ENCODE measurements around the gene SLC38A11.

DNA sequence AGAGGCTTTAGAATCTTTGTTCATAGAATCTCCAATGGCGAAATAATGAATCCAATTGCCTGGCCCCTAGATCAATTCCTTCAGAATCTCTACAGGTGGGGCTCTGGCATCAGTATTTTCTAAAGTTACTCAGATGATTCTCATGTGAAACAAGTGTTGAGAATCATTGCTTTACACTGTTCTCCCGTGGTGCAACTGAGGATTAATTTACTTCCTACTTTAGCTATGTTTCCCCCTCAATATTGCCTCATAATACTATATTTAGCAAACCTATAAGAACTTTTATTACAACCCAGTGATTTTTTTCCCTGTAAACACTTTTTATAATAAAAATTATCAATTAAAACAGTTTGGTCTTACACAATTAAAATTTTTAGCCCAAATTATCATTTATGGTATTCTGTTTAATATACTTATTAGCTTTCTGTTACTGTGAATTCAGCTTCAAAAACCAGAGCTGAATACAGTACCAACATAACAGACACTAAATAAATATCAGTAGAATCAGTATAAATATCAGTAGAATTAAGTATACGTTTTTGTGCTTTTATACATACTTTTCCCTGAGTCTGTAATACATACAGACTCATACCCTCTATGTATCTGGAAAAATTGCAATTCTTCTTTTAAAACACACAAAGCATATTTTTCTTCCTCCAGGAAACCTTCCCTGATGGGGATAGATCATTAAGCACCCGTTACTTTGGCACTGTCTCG lies 20.8 kb downstream of the SLC38A11 start:
- TF ChIP-seq, protein P1, sequence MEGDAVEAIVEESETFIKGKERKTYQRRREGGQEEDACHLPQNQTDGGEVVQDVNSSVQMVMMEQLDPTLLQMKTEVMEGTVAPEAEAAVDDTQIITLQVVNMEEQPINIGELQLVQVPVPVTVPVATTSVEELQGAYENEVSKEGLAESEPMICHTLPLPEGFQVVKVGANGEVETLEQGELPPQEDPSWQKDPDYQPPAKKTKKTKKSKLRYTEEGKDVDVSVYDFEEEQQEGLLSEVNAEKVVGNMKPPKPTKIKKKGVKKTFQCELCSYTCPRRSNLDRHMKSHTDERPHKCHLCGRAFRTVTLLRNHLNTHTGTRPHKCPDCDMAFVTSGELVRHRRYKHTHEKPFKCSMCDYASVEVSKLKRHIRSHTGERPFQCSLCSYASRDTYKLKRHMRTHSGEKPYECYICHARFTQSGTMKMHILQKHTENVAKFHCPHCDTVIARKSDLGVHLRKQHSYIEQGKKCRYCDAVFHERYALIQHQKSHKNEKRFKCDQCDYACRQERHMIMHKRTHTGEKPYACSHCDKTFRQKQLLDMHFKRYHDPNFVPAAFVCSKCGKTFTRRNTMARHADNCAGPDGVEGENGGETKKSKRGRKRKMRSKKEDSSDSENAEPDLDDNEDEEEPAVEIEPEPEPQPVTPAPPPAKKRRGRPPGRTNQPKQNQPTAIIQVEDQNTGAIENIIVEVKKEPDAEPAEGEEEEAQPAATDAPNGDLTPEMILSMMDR (IDR thresholded peaks at IDR 0.05): no peak
- no peak for TF ChIP-seq POLR2AphosphoS5 (IDR thresholded peaks at IDR 0.05; ENCODE audit: low read depth, low read length)
- TF ChIP-seq, protein P2, sequence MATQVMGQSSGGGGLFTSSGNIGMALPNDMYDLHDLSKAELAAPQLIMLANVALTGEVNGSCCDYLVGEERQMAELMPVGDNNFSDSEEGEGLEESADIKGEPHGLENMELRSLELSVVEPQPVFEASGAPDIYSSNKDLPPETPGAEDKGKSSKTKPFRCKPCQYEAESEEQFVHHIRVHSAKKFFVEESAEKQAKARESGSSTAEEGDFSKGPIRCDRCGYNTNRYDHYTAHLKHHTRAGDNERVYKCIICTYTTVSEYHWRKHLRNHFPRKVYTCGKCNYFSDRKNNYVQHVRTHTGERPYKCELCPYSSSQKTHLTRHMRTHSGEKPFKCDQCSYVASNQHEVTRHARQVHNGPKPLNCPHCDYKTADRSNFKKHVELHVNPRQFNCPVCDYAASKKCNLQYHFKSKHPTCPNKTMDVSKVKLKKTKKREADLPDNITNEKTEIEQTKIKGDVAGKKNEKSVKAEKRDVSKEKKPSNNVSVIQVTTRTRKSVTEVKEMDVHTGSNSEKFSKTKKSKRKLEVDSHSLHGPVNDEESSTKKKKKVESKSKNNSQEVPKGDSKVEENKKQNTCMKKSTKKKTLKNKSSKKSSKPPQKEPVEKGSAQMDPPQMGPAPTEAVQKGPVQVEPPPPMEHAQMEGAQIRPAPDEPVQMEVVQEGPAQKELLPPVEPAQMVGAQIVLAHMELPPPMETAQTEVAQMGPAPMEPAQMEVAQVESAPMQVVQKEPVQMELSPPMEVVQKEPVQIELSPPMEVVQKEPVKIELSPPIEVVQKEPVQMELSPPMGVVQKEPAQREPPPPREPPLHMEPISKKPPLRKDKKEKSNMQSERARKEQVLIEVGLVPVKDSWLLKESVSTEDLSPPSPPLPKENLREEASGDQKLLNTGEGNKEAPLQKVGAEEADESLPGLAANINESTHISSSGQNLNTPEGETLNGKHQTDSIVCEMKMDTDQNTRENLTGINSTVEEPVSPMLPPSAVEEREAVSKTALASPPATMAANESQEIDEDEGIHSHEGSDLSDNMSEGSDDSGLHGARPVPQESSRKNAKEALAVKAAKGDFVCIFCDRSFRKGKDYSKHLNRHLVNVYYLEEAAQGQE (IDR thresholded peaks at IDR 0.05; ENCODE audit: insufficient read depth in 1 of 2, low read depth in 2 of 2, low read length in 1 of 2): no peak
